Endothelial cell of umbilical vein (primary cell): ENCODE results near the gene BEST2.

Experiments used
- CTCF ChIP-seq, 2 donors: IDR thresholded peaks; 1 replicate in 1 of 2; 2 replicates in 1 of 2; pipeline ENCODE4 v1.5.1; 2011; ENCODE audit warnings: low read length in 2 of 2, mild to moderate bottlenecking in 2 of 2, moderate library complexity in 2 of 2, control low read depth in 1 of 2, inconsistent platforms in 1 of 2, low read depth in 1 of 2; ENCODE audit not compliant: insufficient read depth in 1 of 2; ENCODE audit errors: extremely low read depth in 1 of 2
- EZH2 ChIP-seq: IDR thresholded peaks from 2 replicates; pipeline ENCODE4 v1.6.1; 2012; ENCODE audit warnings: borderline replicate concordance, low read depth, mild to moderate bottlenecking, moderate library complexity, low read length, inconsistent platforms; ENCODE audit not compliant: severe bottlenecking
- FOS ChIP-seq: IDR thresholded peaks from 2 replicates; pipeline ENCODE4 v1.6.1; 2011; ENCODE audit warnings: mild to moderate bottlenecking, low read length, moderate library complexity, borderline replicate concordance; ENCODE audit not compliant: insufficient read depth
- JUN ChIP-seq: IDR thresholded peaks from 2 replicates; pipeline ENCODE4 v1.6.1; 2011; ENCODE audit warnings: borderline replicate concordance, low read depth; ENCODE audit not compliant: insufficient read length, insufficient read depth
- MAX ChIP-seq: IDR thresholded peaks from 2 replicates; pipeline ENCODE4 v1.6.1; 2011; ENCODE audit not compliant: insufficient read depth, insufficient read length
- MYC ChIP-seq: IDR thresholded peaks from one replicate; pipeline ENCODE4 v1.6.1; 2011; ENCODE audit warnings: mild to moderate bottlenecking, low read depth, low read length
- POLR2A ChIP-seq: IDR thresholded peaks from 2 replicates; pipeline ENCODE4 v1.6.1; 2012; ENCODE audit warnings: low read depth, mild to moderate bottlenecking, control low read depth, low read length
- POLR2AphosphoS5 ChIP-seq: IDR thresholded peaks from 2 replicates; pipeline ENCODE4 v1.6.1; 2012; ENCODE audit warnings: low read depth, mild to moderate bottlenecking, control low read depth, low read length, moderate library complexity; ENCODE audit not compliant: insufficient read depth

GRCh38 chr19:12788042-12788681 is 36.6 kb downstream of the BEST2 start:
- TF ChIP-seq CTCF (IDR thresholded peaks at IDR 0.05; ENCODE audit: extremely low read depth in 1 of 2, insufficient read depth in 1 of 2, low read depth in 1 of 2, low read length in 2 of 2), result no peak
- no peak for TF ChIP-seq POLR2A
- no peak for TF ChIP-seq MAX
- no peak for TF ChIP-seq EZH2
- TF ChIP-seq MYC, result no peak
- no peak for TF ChIP-seq POLR2AphosphoS5
- TF ChIP-seq JUN, result no peak
- no peak for TF ChIP-seq FOS
